ENCODE results near the gene STRIP2.

STRIP2 gene

DNA sequence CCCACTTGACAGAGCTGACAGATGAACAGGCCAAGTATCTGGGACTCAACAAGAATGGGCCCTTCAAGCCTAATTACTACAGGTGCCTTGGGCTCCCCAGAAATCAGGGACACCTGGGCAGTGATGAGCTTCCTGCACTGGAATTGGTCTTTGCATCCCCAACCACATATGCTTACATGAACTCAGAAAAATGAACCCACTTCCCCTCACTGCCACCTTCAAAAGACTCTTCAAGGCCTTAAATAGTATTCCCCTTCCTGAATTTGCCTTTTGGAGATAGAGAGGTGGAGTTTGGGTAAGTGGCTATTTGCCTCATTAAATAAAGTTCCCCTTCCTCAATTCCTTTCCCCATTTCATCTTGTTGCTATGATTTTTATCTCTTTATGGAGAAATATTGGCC is 7.8 kb upstream of the STRIP2 start:
- Histone ChIP-seq H3K4me1 (ENCODE audit: control insufficient read depth, insufficient read depth, low read length) (no peaks in the 10 kb centered on the region), H3K27ac (ENCODE audit: low read depth, low read length) (no peak overlapping the region), H3K36me3 (ENCODE audit: control insufficient read depth, insufficient read depth, low read length) (peaks cover 45% of the 10 kb centered on the region)

DNA sequence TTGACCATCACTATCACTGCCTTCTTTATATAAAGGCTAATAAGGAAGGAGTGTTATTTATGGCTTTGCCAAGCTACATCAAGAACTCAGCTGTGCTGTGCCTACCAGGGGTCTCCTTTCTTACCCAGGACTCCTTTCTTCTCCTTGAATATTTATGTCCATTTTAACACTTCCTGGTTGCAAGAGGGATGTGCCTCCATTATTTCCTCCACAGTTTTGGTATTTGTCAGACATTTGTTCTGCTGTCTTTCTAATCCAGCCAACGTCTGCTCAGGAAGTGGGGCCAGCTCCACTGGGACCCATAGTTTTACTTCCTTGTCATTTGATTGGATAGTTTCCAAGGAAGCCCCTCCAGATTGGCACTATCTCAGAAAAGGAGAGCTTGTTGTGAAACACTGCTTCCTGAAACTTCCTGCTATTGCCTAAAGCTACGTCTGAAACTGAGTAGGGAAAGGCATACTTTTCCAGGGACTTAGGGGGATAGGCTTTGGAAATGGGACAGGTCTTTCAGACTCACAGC is 6.6 kb upstream of the STRIP2 start:
- Histone ChIP-seq H3K27ac (ENCODE audit: low read depth, low read length) (no peak overlapping the region), H3K27me3 (ENCODE audit: control insufficient read depth, insufficient read depth, low read length) (no peaks in the 10 kb centered on the region)

More for the DNA sequence above, 7.8 kb upstream of the STRIP2 start:
- Histone ChIP-seq H3K4me3 (ENCODE audit: low read depth, low read length) (no peak overlapping the region), H3K9ac (ENCODE audit: low read depth, low read length) (no peak overlapping the region), H3K27me3 (ENCODE audit: control insufficient read depth, insufficient read depth, low read length) (no peaks in the 10 kb centered on the region), H3K9me3 (ENCODE audit: control insufficient read depth, insufficient read depth, low read length) (no peaks in the 10 kb centered on the region)

DNA sequence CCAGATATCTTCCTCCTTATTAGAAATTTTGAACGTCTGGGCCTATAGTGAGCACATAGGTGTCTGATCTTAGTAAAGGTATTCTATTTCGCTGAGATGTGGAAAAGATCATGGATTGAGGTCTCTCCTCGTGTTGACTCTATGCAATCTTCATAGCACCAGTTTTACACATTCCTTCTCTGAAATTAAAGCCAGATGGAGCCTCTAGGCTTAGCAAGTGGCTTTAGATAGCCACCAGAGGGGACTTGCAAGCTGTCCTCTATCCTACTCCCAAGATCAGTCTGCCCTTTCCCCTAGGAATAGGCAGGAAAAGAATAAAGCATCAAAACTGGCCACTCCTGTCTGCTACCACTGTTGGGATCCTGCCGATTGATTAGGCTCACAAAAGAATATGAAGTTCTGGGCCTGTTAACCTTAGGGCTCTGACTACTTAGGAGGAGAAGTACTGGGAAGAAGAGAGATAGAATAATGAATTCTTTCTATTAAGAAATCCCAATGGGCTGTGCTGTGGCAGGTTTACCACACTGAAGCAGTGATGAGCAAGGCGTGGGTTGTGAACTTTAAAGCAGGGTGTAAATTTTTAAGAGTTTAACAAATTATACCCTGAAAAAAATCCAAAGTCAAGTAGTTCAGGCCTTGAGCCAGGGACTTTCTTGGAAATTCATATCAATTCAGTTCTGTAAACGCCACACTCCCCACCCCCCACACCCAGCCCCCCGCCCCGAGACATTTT is 2.2 kb upstream of the STRIP2 start:
- Histone ChIP-seq H3K9ac (ENCODE audit: low read depth, low read length) (no peak overlapping the region), H3K4me3 (ENCODE audit: low read depth, low read length) (no peak overlapping the region), H3K27me3 (ENCODE audit: control insufficient read depth, insufficient read depth, low read length) (peaks cover 13% of the 10 kb centered on the region), H3K4me1 (ENCODE audit: control insufficient read depth, insufficient read depth, low read length) (peaks cover 12% of the 10 kb centered on the region), H3K36me3 (ENCODE audit: control insufficient read depth, insufficient read depth, low read length) (peaks cover 5% of the 10 kb centered on the region), H3K9me3 (ENCODE audit: control insufficient read depth, insufficient read depth, low read length) (no peaks in the 10 kb centered on the region), H3K27ac (ENCODE audit: low read depth, low read length) (no peak overlapping the region)

More for the DNA sequence above, 6.6 kb upstream of the STRIP2 start:
- H3K4me3 ChIP-seq (ENCODE audit: low read depth, low read length): no peak overlapping the region
- peaks cover 43% of the 10 kb centered on the region for H3K36me3 ChIP-seq (ENCODE audit: control insufficient read depth, insufficient read depth, low read length)
- no peaks in the 10 kb centered on the region for H3K4me1 ChIP-seq (ENCODE audit: control insufficient read depth, insufficient read depth, low read length)
- no peak overlapping the region for H3K9ac ChIP-seq (ENCODE audit: low read depth, low read length)
- H3K9me3 ChIP-seq (ENCODE audit: control insufficient read depth, insufficient read depth, low read length): no peaks in the 10 kb centered on the region

DNA sequence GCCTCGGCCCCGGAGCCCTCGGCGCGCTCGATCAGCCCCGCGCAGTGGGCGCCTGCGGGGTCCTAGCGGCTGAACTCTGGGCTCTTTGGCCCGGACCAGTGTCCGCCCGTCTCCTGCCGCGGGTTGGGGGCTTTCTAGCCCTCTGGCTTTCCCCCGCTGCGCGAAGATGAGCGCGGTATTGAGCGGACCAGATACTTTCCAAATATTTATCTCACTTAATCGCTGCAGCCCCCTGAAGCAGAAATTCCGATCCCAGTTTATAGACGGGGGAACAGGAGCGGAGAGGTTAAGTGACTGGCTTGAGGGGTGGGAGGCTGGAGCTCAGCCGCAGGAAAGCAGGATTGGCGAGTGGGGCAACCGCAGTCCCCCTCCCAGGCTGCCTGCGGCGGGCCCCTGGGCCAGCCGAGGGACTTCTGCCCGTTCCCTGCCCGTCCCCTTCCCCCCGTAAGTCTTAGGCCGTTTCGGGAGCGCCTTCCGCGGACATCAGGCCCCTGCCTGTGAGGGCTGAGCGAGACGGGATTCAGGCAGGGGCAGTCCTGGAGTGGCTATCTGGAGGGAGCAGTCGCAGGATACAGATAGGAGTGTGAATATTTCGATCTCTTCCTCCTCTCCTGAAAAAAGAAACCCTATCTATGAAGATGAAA is 565 bp downstream of the STRIP2 start:
- peak overlapping the region; percentile 84 for H3K27ac ChIP-seq (ENCODE audit: low read depth, low read length)
- H3K36me3 ChIP-seq (ENCODE audit: control insufficient read depth, insufficient read depth, low read length): peaks cover under 1% of the 10 kb centered on the region; the same call in 1 of the 2 replicates
- peak overlapping the region; percentile 84 for H3K4me3 ChIP-seq (ENCODE audit: low read depth, low read length)
- peaks cover 12% of the 10 kb centered on the region for H3K4me1 ChIP-seq (ENCODE audit: control insufficient read depth, insufficient read depth, low read length)
- peaks cover 13% of the 10 kb centered on the region for H3K27me3 ChIP-seq (ENCODE audit: control insufficient read depth, insufficient read depth, low read length)
- H3K9me3 ChIP-seq (ENCODE audit: control insufficient read depth, insufficient read depth, low read length): no peaks in the 10 kb centered on the region
- H3K9ac ChIP-seq (ENCODE audit: low read depth, low read length): peak overlapping the region; percentile 74; the same call in 1 of the 2 replicates

DNA sequence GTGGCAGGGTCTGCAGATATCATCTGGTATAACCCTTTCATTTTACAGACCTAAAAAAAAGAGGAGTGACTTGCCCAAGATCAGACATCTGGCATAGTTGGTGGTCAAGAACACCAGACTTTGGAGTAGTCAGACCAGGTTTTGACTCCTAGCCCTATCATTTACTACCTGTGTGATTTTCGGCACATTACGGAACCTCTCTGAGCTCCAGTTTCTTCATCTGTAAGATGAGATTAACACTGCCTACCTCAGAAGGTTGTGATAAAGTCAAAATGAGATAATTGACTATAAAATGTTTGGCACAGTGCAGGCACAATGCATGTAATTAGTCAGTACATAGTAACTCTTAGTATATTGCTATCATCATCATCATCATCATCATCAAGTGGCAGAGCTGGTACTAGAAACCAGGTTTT is 1.2 kb downstream of the STRIP2 start:
- H3K4me3 ChIP-seq (ENCODE audit: low read depth, low read length): peak overlapping the region; percentile 84
- peaks cover 13% of the 10 kb centered on the region for H3K27me3 ChIP-seq (ENCODE audit: control insufficient read depth, insufficient read depth, low read length)
- no peak overlapping the region for H3K9ac ChIP-seq (ENCODE audit: low read depth, low read length)
- H3K27ac ChIP-seq (ENCODE audit: low read depth, low read length): no peak overlapping the region
- no peaks in the 10 kb centered on the region for H3K9me3 ChIP-seq (ENCODE audit: control insufficient read depth, insufficient read depth, low read length)
- H3K36me3 ChIP-seq (ENCODE audit: control insufficient read depth, insufficient read depth, low read length): peaks cover 5% of the 10 kb centered on the region; the same call in 1 of the 2 replicates
- H3K4me1 ChIP-seq (ENCODE audit: control insufficient read depth, insufficient read depth, low read length): peaks cover 12% of the 10 kb centered on the region

DNA sequence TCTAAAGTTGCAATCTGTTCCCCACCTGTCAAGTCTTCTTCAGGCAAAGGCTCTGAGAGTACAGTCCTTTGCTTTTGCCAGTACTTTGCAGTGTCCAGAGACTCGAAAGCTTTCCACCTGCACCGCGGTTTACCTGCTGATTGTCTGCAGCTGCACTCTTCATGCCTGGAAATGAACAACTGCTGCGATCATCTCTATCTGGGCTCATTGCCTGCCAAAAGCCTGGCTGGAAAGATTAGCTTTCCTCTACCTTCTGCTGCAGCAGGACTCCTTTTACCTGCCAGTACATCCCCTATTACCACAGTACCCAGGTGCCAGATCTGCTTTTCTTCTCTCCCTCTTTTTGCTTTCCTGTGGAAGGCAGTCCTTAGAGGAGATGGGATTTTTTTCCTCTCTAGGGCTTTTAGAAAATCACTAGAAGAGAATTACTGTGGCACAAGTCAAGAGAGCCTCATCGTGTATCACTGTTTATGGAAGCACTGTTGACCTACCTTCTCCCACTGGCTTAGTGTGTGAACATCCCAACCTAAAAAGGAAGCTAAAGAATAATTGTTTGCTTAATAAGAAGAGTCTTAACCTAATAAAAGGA is 2.2 kb downstream of the STRIP2 start:
- no peak overlapping the region for H3K4me3 ChIP-seq (ENCODE audit: low read depth, low read length)
- H3K9me3 ChIP-seq (ENCODE audit: control insufficient read depth, insufficient read depth, low read length): no peaks in the 10 kb centered on the region
- H3K27me3 ChIP-seq (ENCODE audit: control insufficient read depth, insufficient read depth, low read length): peaks cover 13% of the 10 kb centered on the region
- no peak overlapping the region for H3K9ac ChIP-seq (ENCODE audit: low read depth, low read length)
- peaks cover 5% of the 10 kb centered on the region; the same call in 1 of the 2 replicates for H3K36me3 ChIP-seq (ENCODE audit: control insufficient read depth, insufficient read depth, low read length)
- peaks cover 12% of the 10 kb centered on the region for H3K4me1 ChIP-seq (ENCODE audit: control insufficient read depth, insufficient read depth, low read length)
- no peak overlapping the region for H3K27ac ChIP-seq (ENCODE audit: low read depth, low read length)

DNA sequence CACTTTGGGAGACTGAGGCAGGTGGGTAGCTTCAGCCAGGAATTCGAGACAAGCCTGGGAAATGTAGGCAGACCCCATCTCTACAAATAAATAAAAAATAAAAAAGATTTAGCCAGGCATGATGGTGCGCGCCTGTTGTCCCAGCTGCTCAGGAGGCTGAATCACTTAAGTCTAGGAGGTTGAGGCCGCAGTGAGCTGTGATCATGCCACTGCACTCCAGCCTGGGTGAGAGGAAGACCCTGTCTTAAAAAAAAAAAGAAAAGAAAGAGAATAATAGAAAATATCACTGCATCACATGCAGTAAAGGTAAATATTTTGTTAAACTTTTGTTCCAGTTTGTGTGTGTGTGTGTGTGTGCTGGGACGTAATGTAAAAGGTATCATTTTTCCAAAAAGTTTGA is 3.0 kb downstream of the STRIP2 start:
- Histone ChIP-seq H3K27ac (ENCODE audit: low read depth, low read length) (no peak overlapping the region), H3K9me3 (ENCODE audit: control insufficient read depth, insufficient read depth, low read length) (no peaks in the 10 kb centered on the region), H3K4me1 (ENCODE audit: control insufficient read depth, insufficient read depth, low read length) (peaks cover 12% of the 10 kb centered on the region), H3K4me3 (ENCODE audit: low read depth, low read length) (no peak overlapping the region), H3K36me3 (ENCODE audit: control insufficient read depth, insufficient read depth, low read length) (peaks cover 5% of the 10 kb centered on the region; the same call in 1 of the 2 replicates), H3K9ac (ENCODE audit: low read depth, low read length) (no peak overlapping the region), H3K27me3 (ENCODE audit: control insufficient read depth, insufficient read depth, low read length) (peaks cover 13% of the 10 kb centered on the region)

DNA sequence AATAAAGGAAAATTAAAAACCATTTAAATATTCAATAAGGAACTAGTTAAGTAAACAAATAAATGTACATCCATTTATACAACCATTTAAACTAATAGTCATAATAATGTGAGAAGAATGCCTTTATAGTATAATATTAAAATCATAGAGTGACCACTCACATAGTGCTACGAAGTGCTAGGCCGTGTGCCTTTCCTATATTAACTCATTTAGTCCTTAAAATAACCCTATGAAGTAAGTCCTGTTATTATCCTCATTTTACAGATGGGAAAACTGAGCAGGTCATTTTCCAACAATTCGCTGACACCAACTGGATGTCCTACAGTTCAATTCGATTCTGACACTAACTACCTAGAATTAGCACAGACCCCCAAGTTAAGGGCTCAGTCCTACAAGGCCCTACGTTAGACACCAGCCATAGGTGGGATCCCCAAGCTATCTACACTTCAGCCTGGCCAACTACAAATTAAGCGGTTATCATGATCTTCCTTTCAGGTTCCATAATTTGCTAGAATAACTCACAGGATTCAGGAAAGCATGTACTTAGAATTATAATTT is 4.1 kb downstream of the STRIP2 start:
- H3K9ac ChIP-seq (ENCODE audit: low read depth, low read length): no peak overlapping the region
- no peak overlapping the region for H3K4me3 ChIP-seq (ENCODE audit: low read depth, low read length)
- peaks cover 6% of the 10 kb centered on the region; the same call in 1 of the 2 replicates for H3K36me3 ChIP-seq (ENCODE audit: control insufficient read depth, insufficient read depth, low read length)
- H3K9me3 ChIP-seq (ENCODE audit: control insufficient read depth, insufficient read depth, low read length): no peaks in the 10 kb centered on the region
- H3K27ac ChIP-seq (ENCODE audit: low read depth, low read length): no peak overlapping the region
- H3K27me3 ChIP-seq (ENCODE audit: control insufficient read depth, insufficient read depth, low read length): peaks cover 13% of the 10 kb centered on the region
- peaks cover 7% of the 10 kb centered on the region for H3K4me1 ChIP-seq (ENCODE audit: control insufficient read depth, insufficient read depth, low read length)

DNA sequence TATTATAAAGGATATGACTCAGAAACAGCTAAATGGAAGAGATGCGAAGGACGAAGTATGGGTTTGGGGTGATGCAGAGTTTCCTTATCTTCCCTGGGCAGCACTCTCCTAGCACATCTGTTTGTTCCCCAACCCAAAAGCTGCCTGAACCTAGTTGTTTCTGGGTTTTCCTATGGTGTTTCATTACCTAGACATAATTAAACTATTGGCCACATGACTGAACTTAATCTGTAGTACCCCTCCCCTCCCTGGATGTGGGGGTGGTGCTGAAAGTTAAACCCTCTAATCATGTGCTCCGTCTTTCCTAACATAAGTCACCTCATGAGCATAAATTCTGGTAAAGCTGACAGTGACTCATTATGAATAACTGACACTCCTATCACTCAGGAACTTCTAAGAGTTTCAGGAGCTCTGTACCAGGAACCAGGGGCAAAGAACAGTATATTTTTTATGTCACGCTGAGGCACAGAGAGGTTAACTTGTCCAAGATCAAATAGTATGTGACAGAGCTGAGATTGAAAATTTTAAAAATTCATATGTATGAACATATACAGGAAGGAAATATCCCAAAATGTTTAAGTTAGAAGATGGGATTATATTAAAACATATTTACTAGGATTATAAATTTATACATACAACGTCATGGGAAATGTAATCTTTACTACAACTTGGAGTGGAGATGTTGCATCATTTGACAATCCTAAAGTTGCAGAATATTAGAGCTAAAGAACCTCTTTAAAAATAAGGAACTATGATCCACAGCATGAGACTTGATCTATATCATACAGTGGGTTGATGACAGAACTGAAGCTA is 4.8 kb downstream of the STRIP2 start:
- Histone ChIP-seq H3K36me3 (ENCODE audit: control insufficient read depth, insufficient read depth, low read length) (peaks cover 13% of the 10 kb centered on the region; the same call in 1 of the 2 replicates), H3K27ac (ENCODE audit: low read depth, low read length) (no peak overlapping the region), H3K9ac (ENCODE audit: low read depth, low read length) (no peak overlapping the region), H3K4me3 (ENCODE audit: low read depth, low read length) (no peak overlapping the region), H3K4me1 (ENCODE audit: control insufficient read depth, insufficient read depth, low read length) (peaks cover 6% of the 10 kb centered on the region), H3K9me3 (ENCODE audit: control insufficient read depth, insufficient read depth, low read length) (no peaks in the 10 kb centered on the region), H3K27me3 (ENCODE audit: control insufficient read depth, insufficient read depth, low read length) (peaks cover 13% of the 10 kb centered on the region)

DNA sequence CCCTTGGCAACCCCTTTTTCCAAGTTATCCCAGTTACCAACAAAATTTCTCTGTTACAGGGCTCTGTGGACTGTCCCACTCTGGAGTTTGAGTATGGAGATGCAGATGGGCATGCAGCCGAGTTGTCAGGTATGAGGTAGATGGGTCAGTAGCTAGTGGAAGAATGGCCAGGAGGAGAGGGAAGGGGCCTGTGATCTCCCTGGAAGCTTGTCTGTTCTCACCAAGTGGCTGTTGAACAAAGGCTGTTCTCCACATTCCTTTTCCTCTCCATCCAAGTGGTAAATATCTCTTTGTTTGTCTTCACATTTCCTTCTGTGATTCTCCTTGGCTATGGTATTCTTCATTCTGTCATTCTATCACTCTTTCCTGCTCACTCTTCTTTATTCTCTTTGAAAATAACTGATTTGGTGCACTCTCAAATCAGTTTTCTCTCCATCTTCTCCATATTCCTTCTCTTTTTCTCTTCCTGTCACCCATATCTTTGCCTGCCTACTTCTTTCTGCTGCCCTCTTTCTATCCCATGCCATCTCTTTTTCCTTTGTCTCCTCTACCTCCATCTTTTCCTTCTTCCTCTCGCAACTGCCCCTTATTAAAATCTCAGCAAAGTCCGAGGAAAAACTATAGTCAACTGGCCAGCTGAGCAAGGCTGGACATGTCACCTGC is 5.9 kb downstream of the STRIP2 start:
- Histone ChIP-seq H3K9ac (ENCODE audit: low read depth, low read length) (no peak overlapping the region), H3K27me3 (ENCODE audit: control insufficient read depth, insufficient read depth, low read length) (peaks cover 12% of the 10 kb centered on the region), H3K4me3 (ENCODE audit: low read depth, low read length) (no peak overlapping the region), H3K36me3 (ENCODE audit: control insufficient read depth, insufficient read depth, low read length) (peaks cover 20% of the 10 kb centered on the region), H3K4me1 (ENCODE audit: control insufficient read depth, insufficient read depth, low read length) (peaks cover 6% of the 10 kb centered on the region), H3K9me3 (ENCODE audit: control insufficient read depth, insufficient read depth, low read length) (no peaks in the 10 kb centered on the region), H3K27ac (ENCODE audit: low read depth, low read length) (no peak overlapping the region)
